SK-N-MC (cell line): ENCODE results near the gene CACNA1G.

Experiments
- EZH2 ChIP-seq: fragments of 200-600 bp; sonication (generic); IDR thresholded peaks from one replicate; pipeline ENCODE4 v1.6.1; 2017; ENCODE audit warnings: antibody characterized with exemption
- POLR2AphosphoS5 ChIP-seq: IDR thresholded peaks from 2 replicates; pipeline ENCODE4 v1.6.1; 2012; ENCODE audit warnings: mild to moderate bottlenecking, low read depth, low read length, borderline replicate concordance

GRCh38 chr17:50560185-50560824 is at the start of gene CACNA1G:
- TF ChIP-seq EZH2 = no peak
- peak; percentile 72 for TF ChIP-seq POLR2AphosphoS5
